GM10266 (cell line): ENCODE results near the gene FBXO10.
"Not testable (repeated sequence)": the region's sequence is repeated elsewhere in the genome, so short reads cannot be mapped to it uniquely, and the experiment has no call there.

Source experiments
- DNase-seq: peaks from one replicate; pipeline ENCODE4 v3.0.0; 2012; ENCODE audit errors: extremely low spot score
- TF ChIP-seq, protein P1 (sequence below): IDR thresholded peaks from 2 replicates; pipeline ENCODE4 v1.5.1; 2012; ENCODE audit warnings: mild to moderate bottlenecking, low read depth; ENCODE audit not compliant: control insufficient read depth, insufficient read depth; ENCODE audit errors: missing control alignments

The FBXO10 gene

DNA sequence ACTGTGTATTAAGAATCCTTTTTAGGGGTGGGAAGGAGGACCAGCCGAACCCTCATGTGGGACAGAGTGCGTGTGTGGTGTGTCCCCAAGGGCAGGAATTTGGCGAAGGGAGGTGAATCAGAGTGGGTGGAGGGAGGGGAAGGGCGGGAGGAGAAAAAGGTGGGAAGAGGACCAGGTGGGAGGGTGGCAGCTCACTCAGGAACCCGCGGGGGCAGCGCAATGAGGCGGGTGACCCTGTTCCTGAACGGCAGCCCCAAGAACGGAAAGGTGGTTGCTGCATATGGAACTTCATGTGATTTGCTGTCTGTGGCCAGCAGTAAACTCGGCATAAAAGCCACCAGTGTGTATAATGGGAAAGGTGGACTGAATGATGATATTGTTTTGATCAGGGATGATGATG, 99.2 kb downstream of the FBXO10 start:
- TF ChIP-seq, protein P1, sequence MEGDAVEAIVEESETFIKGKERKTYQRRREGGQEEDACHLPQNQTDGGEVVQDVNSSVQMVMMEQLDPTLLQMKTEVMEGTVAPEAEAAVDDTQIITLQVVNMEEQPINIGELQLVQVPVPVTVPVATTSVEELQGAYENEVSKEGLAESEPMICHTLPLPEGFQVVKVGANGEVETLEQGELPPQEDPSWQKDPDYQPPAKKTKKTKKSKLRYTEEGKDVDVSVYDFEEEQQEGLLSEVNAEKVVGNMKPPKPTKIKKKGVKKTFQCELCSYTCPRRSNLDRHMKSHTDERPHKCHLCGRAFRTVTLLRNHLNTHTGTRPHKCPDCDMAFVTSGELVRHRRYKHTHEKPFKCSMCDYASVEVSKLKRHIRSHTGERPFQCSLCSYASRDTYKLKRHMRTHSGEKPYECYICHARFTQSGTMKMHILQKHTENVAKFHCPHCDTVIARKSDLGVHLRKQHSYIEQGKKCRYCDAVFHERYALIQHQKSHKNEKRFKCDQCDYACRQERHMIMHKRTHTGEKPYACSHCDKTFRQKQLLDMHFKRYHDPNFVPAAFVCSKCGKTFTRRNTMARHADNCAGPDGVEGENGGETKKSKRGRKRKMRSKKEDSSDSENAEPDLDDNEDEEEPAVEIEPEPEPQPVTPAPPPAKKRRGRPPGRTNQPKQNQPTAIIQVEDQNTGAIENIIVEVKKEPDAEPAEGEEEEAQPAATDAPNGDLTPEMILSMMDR = no peak
- no peak for DNase-seq

DNA sequence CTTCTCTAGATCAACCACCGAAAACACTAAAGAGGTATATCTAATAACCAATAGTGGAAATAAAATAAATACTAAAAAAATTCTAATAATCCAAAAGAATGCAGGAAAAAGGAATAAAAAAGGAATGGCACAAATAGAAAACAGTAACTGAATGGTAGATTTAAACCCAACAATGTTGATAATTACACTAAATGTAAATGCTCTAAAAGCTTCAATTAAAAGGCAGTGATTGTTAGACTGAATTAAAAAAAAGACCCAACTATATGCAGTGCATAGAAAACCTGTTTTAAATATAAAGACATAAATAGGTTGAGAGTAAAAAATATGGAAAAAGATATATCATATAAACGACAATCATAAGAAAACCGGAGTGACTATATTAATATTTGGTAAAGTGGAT, 101.7 kb downstream of the FBXO10 start:
- no peak for DNase-seq
- TF ChIP-seq, protein P1 = no peak

DNA sequence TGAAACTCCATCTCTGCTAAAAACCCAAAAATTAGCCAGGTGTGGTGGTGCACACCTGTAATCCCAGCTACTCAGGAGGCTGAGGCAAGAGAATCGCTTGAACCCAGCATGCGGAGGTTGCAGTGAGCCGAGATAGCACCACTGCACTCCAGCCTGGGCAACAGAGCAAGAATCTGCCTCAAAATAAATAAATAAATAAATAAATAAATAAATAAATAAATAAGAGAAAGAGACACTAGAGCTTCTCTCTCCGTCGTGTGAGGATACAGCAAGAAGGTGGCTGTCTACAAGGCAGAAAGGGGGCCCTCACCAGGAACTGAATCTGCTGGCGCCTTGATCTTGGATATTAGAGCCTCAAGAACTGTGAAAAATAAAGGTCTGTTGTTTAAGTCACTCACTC, 102.2 kb downstream of the FBXO10 start:
- not testable (repeated sequence) for DNase-seq

DNA sequence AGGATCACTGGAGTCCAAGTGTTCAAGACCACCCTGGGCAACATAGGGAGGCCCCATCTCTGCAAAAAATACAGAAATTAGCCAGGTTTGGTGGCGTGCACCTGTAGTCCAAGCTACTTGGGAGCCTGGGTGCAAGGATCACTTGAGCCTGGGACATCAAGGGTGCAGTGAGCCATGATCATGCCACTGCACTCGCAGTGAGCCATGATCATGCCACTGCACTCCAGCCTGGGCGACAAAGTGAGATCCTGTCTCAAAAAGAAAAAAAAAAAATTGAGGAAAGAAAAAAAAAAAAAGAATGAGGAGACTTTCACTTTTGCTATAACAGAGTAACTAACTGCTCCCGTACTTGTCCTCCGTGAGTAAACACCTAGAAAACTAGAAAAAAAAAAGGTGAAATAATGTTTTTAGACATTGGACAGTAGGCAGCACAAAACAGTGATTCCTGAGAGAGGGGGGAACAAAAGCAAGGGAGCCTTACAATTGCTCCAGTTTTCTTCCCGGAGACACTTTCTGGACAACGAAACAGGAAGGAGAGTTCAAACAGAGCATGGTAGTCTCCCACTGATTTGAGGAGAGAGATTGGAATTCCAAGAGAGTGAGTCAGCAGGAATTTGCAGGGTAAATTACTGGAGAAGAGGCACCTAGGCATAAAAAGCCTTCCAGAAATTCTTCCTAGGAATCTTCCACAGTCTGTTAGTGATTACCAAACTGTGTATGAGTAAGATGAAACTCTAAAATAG, 104.1 kb downstream of the FBXO10 start:
- TF ChIP-seq, protein P1 = no peak
- DNase-seq = no peak

DNA sequence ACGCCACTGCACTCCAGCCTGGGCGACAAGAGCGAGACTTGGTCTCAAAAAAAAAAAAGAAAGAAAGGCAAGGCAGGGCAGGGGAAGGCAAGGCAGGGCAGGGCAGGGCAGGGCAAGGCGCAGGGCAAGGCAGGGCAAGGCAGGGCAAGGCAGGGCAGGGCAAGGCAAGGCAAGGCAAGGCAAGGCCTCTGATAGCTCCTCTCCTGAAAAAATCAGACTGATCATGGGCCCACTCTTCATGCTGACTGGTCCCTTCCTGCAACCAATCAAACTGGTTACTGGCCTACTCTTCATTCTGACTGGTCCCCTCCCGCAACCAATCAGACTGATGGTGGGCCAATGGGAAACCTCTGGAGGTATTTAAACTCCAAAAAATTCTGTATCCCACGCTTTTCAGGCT, 107.6 kb downstream of the FBXO10 start:
- TF ChIP-seq, protein P1 = no peak
- DNase-seq = no peak

DNA sequence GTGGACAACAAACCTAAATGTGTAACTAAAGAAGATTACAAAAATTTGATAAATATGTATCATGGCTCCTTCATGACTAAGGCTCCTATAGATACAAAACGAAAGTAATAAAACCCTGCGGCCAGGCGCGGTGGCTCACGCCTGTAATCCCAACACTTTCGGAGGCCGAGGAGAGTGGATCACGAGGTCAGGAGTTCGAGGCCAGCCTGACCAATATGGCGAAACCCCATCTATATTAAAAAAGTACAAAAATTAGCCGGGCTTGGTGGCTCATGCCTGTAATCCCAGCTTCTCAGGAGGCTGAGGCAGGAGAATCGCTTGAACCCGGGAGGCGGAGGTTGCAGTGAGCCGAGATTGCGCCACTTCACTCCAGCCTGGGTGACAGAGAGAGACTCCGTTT, 108.7 kb downstream of the FBXO10 start:
- not testable (repeated sequence) for DNase-seq

DNA sequence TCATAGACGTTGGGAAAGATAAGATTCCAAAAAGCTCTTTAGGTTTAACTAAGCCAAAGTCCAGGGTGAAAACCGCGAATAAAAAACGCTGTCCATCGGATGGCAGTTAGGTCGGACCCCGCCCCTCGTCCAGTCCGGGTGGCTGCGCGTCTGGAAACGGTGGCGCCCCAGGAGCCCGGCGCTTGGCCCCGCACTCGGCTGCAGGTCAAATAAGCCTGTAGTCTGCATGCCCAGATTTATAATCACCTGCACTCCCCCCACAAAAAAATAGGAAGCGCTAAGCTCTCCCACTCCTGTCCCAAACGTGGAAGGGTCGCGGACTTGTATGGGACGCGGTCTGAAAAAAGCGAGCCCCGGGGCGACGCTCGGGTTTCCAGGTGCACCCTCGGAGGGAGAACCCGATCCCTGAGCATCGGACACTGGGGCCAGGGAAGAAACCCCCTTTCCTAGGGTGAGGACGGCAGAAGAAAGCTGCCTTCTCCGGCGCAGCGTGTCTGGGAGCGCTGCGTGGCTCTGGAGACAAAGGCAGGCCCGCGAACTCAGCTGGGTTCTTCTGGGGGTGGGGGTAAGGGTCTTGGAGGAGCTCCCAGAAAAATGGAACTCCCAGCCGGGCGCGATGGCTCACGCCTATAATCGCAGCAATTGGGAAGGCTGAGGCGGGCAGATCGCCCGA, 110.0 kb downstream of the FBXO10 start:
- DNase-seq = no peak
- TF ChIP-seq, protein P1 = no peak

DNA sequence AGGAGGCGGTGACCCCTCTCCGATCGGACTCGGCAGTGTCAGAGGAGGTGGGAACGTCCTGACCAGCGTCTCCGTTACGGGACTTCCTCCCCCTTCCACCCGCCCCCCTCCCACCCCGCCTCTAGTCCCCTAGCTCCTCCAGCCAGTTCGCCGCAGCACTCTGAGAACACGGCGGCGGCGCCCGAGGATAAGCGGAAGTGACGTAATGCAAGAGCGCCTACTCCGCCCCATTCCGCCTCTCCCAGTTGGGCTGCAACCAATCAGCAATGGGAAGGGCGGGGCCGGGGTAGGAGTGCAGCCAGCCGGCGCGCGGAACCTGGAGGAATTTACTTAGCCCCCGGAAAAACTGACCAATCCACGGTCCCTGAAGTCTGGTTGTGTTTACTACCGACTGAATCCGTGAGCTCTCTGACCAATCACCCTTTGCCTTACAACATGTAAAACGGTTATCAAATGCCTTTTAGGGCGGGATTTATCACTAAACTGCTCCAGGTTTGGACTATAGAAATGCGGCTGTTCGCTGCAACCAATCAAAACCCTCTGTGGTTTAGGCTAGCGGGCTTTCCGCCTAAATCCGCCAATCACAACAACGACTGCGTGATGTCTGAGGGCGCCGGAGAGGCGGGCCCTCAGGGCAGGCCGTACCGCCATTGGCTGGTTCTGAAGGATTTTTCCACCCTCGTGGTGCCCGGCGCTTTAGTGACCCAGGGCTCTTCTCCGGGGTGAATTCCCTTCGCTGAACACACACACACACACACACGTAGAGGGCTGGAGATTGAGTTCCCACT, 110.7 kb downstream of the FBXO10 start, which contains the start of gene ZBTB5:
Gene ZBTB5, minus strand, starts transcription at position 202 of the 788 bp plus-strand sequence. CDS start 22,899 bp downstream, outside the sequence.
- peak; percentile 93 for DNase-seq
- TF ChIP-seq, protein P1 = no peak
